Endothelial cell of umbilical vein (primary cell): ENCODE results near the gene AMBP. TPM values are rescaled to one million over a fixed set of nuclear protein-coding genes. Genes with fewer than 3 reads are reported as not detected.

ENCODE experiments used
- BruUV-seq: library from RNA; stranded (reverse); fragments of 400-500 nt; replicated peaks from 2 replicates; lab custom pipeline; 2021; lab: Mats Ljungman, UMichigan
- CTCF ChIA-PET: fragments of 300-600, 350-600 bp; sonication (Branson Sonifier 250); formaldehyde crosslinking; loops from one replicate; lab custom pipeline; 2021; ENCODE audit warnings: antibody characterized with exemption, inconsistent platforms; lab: Charles Lee
- POLR2A ChIA-PET: fragments of 300-600, 350-600 bp; sonication (Branson Sonifier 250); formaldehyde crosslinking; loops from one replicate; lab custom pipeline; 2021; ENCODE audit warnings: antibody characterized with exemption, inconsistent platforms; lab: Charles Lee
- DNase-seq: peaks from one replicate; pipeline ENCODE4 v3.0.0-alpha.2; 2011; ENCODE audit warnings: low read depth, low spot score
- FAIRE-seq: peaks from 2 replicates; lab custom pipeline; 2011; peaks lifted over from hg19 to GRCh38; lab: Jason Lieb, UNC
- H2AFZ ChIP-seq: 2 replicates; pipeline ENCODE4 v1.6.0; 2012; ENCODE audit warnings: low read depth, low read length, control low read depth, inconsistent platforms
- H3K27ac ChIP-seq: 2 replicates; pipeline ENCODE4 v1.5.1; 2011; ENCODE audit warnings: low read depth, mild to moderate bottlenecking, control low read depth, low read length, moderate library complexity; ENCODE audit not compliant: insufficient read depth
- H3K27me3 ChIP-seq, 2 experiments: 2 replicates each; pipeline versions ENCODE4 v1.6.0 to v1.6.1; 2011; ENCODE audit warnings: low read length in 2 of 2, mixed read lengths in 1 of 2; ENCODE audit not compliant: control insufficient read depth in 2 of 2, insufficient read depth in 2 of 2
- H3K36me3 ChIP-seq, 2 experiments: 2 replicates in 1 of 2; 3 replicates in 1 of 2; pipeline ENCODE4 v1.5.1; 2011; ENCODE audit warnings: low read length in 2 of 2, mild to moderate bottlenecking in 1 of 2, moderate library complexity in 1 of 2; ENCODE audit not compliant: control insufficient read depth in 2 of 2, insufficient read depth in 2 of 2; ENCODE audit errors: extremely low read depth in 1 of 2
- H3K4me1 ChIP-seq: 3 replicates; pipeline ENCODE4 v1.5.1; 2011; ENCODE audit warnings: mild to moderate bottlenecking, low read length; ENCODE audit not compliant: control insufficient read depth, insufficient read depth; ENCODE audit errors: extremely low read depth
- H3K4me2 ChIP-seq: 2 replicates; pipeline ENCODE4 v1.6.1; 2011; ENCODE audit warnings: low read length, control low read depth, mixed read lengths; ENCODE audit not compliant: insufficient read depth
- H3K4me3 ChIP-seq, 3 experiments: fragments of 200-600 bp in 1 of 3; sonication (generic), shearing (Covaris generic) in 1 of 3; replicated peaks in 1 of 3; 2 replicates each; pipeline ENCODE4 v1.5.1; 2011 to 2016; ENCODE audit warnings: control low read depth in 3 of 3, low read length in 3 of 3, mild to moderate bottlenecking in 2 of 3, inconsistent platforms in 1 of 3, low read depth in 1 of 3, moderate library complexity in 1 of 3; ENCODE audit not compliant: insufficient read depth in 1 of 3
- H3K79me2 ChIP-seq: 2 replicates; pipeline ENCODE4 v1.6.0; 2012; ENCODE audit warnings: low read length, inconsistent platforms; ENCODE audit not compliant: control insufficient read depth, insufficient read depth
- H3K9ac ChIP-seq: replicated peaks from 2 replicates; pipeline ENCODE3; 2011; ENCODE audit warnings: low read length, control low read depth; ENCODE audit not compliant: insufficient read depth; ENCODE audit errors: extremely low read depth
- H3K9me1 ChIP-seq: replicated peaks from 3 replicates; pipeline ENCODE4 v1.6.0; 2011; ENCODE audit warnings: mild to moderate bottlenecking, low read length; ENCODE audit not compliant: control insufficient read depth, insufficient read depth; ENCODE audit errors: extremely low read depth
- H3K9me3 ChIP-seq: replicated peaks from 2 replicates; pipeline ENCODE4 v1.5.1; 2012; ENCODE audit warnings: low read length, inconsistent platforms; ENCODE audit not compliant: control insufficient read depth, insufficient read depth
- H4K20me1 ChIP-seq: replicated peaks from 2 replicates; pipeline ENCODE3; 2011; ENCODE audit warnings: mild to moderate bottlenecking, low read length; ENCODE audit not compliant: control insufficient read depth, insufficient read depth; ENCODE audit errors: extremely low read depth
- EZH2 ChIP-seq: IDR thresholded peaks from 2 replicates; pipeline ENCODE4 v1.6.1; 2012; ENCODE audit warnings: borderline replicate concordance, low read depth, mild to moderate bottlenecking, moderate library complexity, low read length, inconsistent platforms; ENCODE audit not compliant: severe bottlenecking
- FOS ChIP-seq: IDR thresholded peaks from 2 replicates; pipeline ENCODE4 v1.6.1; 2011; ENCODE audit warnings: mild to moderate bottlenecking, low read length, moderate library complexity, borderline replicate concordance; ENCODE audit not compliant: insufficient read depth
- GATA2 ChIP-seq: IDR thresholded peaks from 2 replicates; pipeline ENCODE4 v1.7.0; 2011; ENCODE audit warnings: low read depth, mild to moderate bottlenecking, moderate library complexity, mixed read lengths, low read length; ENCODE audit not compliant: insufficient read length, insufficient read depth
- JUN ChIP-seq: IDR thresholded peaks from 2 replicates; pipeline ENCODE4 v1.6.1; 2011; ENCODE audit warnings: borderline replicate concordance, low read depth; ENCODE audit not compliant: insufficient read length, insufficient read depth
- MAX ChIP-seq: IDR thresholded peaks from 2 replicates; pipeline ENCODE4 v1.6.1; 2011; ENCODE audit not compliant: insufficient read depth, insufficient read length
- MYC ChIP-seq: IDR thresholded peaks from one replicate; pipeline ENCODE4 v1.6.1; 2011; ENCODE audit warnings: mild to moderate bottlenecking, low read depth, low read length
- POLR2A ChIP-seq: IDR thresholded peaks from 2 replicates; pipeline ENCODE4 v1.6.1; 2012; ENCODE audit warnings: low read depth, mild to moderate bottlenecking, control low read depth, low read length
- POLR2AphosphoS5 ChIP-seq: IDR thresholded peaks from 2 replicates; pipeline ENCODE4 v1.6.1; 2012; ENCODE audit warnings: low read depth, mild to moderate bottlenecking, control low read depth, low read length, moderate library complexity; ENCODE audit not compliant: insufficient read depth
- dilution Hi-C: fragments of 300-500 bp; cut with MboI; formaldehyde crosslinking; loops from one replicate; pipeline ENCODE4 v1.15.0; 2019; ENCODE audit warnings: low sequenced_read_pairs; ENCODE audit not compliant: extremely low pct_ligation_motif_present
- intact Hi-C: fragments of 100-400 bp; cut with micrococcal nuclease; formaldehyde crosslinking; loops from one replicate; pipeline ENCODE4 v1.10.0; 2022
- polyA plus RNA-seq, 4 experiments: library from polyadenylated mRNA; depleted of rRNA in 3 of 4; stranded (reverse) in 3 of 4; unstranded in 1 of 4; fragments of >200 nt; gene quantifications; 2 replicates each; pipeline versions ENCODE4 v1.2.1 to v1.2.3, GENCODE V29; 2011 to 2012; ENCODE audit warnings: missing spikeins in 1 of 4
- total RNA-seq: library from RNA; stranded (reverse); gene quantifications from 2 replicates; pipeline ENCODE4 v1.2.3, GENCODE V29; 2021

The AMBP gene
- total and polyA plus RNA-seq, 2 donors (not counting 3 experiments of a cell fraction or from before 2014, with no cell fraction given): not detected

DNA sequence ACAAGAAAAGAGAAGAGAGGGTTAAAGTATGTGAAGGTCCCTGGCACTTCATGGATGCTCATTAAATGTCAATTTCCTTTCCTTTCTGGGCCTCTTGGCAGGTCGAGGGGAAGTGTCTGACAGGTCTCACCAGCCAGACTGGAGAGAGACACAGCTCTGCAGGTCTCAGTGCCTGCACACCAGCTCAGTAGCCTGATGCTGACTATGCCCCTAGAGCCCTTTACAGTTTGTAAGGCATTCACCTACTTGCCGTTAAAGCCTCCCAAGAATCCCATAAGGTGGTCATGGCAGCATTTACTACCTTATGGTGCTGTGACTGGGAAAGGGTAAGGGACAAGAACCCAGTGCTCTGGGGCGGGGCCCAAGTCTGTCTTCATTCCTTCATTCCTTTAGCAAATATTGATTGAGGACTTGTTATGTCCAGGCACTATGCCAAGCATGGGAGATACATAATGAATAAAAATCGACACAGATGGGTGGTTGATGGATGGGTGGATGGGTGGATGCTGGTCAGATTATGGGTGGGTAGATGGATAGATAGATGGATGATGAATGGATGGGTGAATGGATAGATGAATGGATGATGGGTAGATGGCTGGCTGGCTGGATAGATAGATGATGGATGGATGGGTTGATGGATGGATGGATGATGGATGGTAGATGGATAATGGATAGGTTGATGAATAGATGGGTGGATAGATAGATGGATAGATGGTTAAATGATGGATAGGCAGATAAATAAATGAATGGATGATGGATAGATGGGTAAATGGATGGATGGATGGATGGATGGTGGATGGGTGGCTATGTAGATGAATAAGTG is 42.3 kb upstream of the AMBP start:
- H2AFZ ChIP-seq: no peak overlapping the region
- no peaks in the 10 kb centered on the region for H3K36me3 ChIP-seq
- H3K79me2 ChIP-seq: no peaks in the 10 kb centered on the region
- dilution Hi-C loops (no loop called here), intact Hi-C loops (no loop called here)
- peaks cover 26 to 33% of the 10 kb centered on the region in 2 experiments for H3K27me3 ChIP-seq
- CTCF ChIA-PET: interaction anchor here (0.6 to 5.1 kb wide), 2 partner anchors 13 to 304 kb away, joined by 3 to 41 read pairs; no protein-coding TSS in a partner anchor
- TF ChIP-seq GATA2: no peak
- no peak for TF ChIP-seq JUN
- no peak for TF ChIP-seq POLR2AphosphoS5
- TF ChIP-seq MAX: no peak
- no peak for TF ChIP-seq FOS
- no peak for TF ChIP-seq MYC
- TF ChIP-seq EZH2: no peak
- no peak for TF ChIP-seq POLR2A
- POLR2A ChIA-PET: no interaction called here
- FAIRE-seq (no peak), DNase-seq (no peak)
- H3K4me1 ChIP-seq: no peaks in the 10 kb centered on the region
- no peak overlapping the region for H3K4me3 ChIP-seq
- no peaks in the 10 kb centered on the region for H3K9me1 ChIP-seq
- BruUV-seq: no TSS peak
- no peaks in the 10 kb centered on the region for H3K9me3 ChIP-seq
- H3K27ac ChIP-seq: no peak overlapping the region
- H3K9ac ChIP-seq: no peak overlapping the region
- H4K20me1 ChIP-seq: no peaks in the 10 kb centered on the region
- H3K4me2 ChIP-seq: no peak overlapping the region
